HepG2 (cell line): ENCODE results near the gene MYH7. TPM values are rescaled to one million over a fixed set of nuclear protein-coding genes. Genes with fewer than 3 reads are reported as not detected.

Experiments
- ELF3 ChIP-seq: IDR thresholded peaks from 2 replicates; pipeline ENCODE4 v1.6.1; 2016; ENCODE audit warnings: missing genetic modification reagents, missing compliant biosample characterization
- NFE2 ChIP-seq: sonication (generic); formaldehyde crosslinking; IDR thresholded peaks from 2 replicates; pipeline ENCODE4 v1.4.0; 2020; ENCODE audit warnings: missing genetic modification reagents
- SMAD9 ChIP-seq: sonication (generic); formaldehyde crosslinking; IDR thresholded peaks from 2 replicates; pipeline ENCODE4 v1.5.1; 2020; ENCODE audit warnings: mild to moderate bottlenecking, missing genetic modification reagents
- ZFP41 ChIP-seq: sonication (generic); formaldehyde crosslinking; IDR thresholded peaks from 2 replicates; pipeline ENCODE4 v1.4.0; 2020; ENCODE audit warnings: mild to moderate bottlenecking, missing genetic modification reagents, borderline replicate concordance
- ZMYM3 ChIP-seq: sonication (generic); formaldehyde crosslinking; IDR thresholded peaks from 2 replicates; pipeline ENCODE4 v1.5.1; 2020; ENCODE audit warnings: mild to moderate bottlenecking, missing genetic modification reagents
- ZNF136 ChIP-seq: sonication (generic); formaldehyde crosslinking; IDR thresholded peaks from 2 replicates; pipeline ENCODE4 v1.8.1; 2022; ENCODE audit warnings: low read depth, mild to moderate bottlenecking, moderate library complexity, missing genetic modification reagents
- ZNF282 ChIP-seq: fragments of 450-650 bp; IDR thresholded peaks from 2 replicates; pipeline ENCODE4 v1.6.1; 2018; ENCODE audit not compliant: partially characterized antibody
- ZNF747 ChIP-seq: sonication (generic); formaldehyde crosslinking; IDR thresholded peaks from 2 replicates; pipeline ENCODE4 v1.8.1; 2023; ENCODE audit warnings: missing genetic modification reagents, mild to moderate bottlenecking, borderline replicate concordance
- polyA plus RNA-seq, 8 experiments: library from polyadenylated mRNA; depleted of rRNA in 3 of 8; stranded (reverse) in 7 of 8; unstranded in 1 of 8; fragments of >200 nt; fragmentation: Illumina TruSeq in 4 of 8; extraction: Trizol in 4 of 8; gene quantifications; 2 replicates each; pipeline versions ENCODE4 v1.2.1 to v1.2.3, GENCODE V29; 2011 to 2016; ENCODE audit warnings: low read depth in 4 of 8, missing spikeins in 1 of 8, mixed read lengths in 1 of 8; ENCODE audit not compliant: insufficient read depth in 1 of 8
- total RNA-seq, 5 experiments: library from RNA; depleted of rRNA; stranded (reverse); fragments of >200 nt; fragmentation: Illumina TruSeq; extraction: Trizol; gene quantifications; 2 replicates each; pipeline ENCODE4 v1.2.3, GENCODE V29; 2016; ENCODE audit warnings: low read depth in 1 of 5
- TF ChIP-seq, protein P1 (sequence below): sonication (generic); formaldehyde crosslinking; IDR thresholded peaks from 2 replicates; pipeline ENCODE4 v1.9.0; 2021; ENCODE audit warnings: missing genetic modification reagents, borderline replicate concordance
- TF ChIP-seq, protein P2 (sequence below): sonication (generic); formaldehyde crosslinking; IDR thresholded peaks from 2 replicates; pipeline ENCODE4 v1.8.0; 2023; ENCODE audit warnings: mild to moderate bottlenecking, missing genetic modification reagents
- TF ChIP-seq, protein P3 (sequence below): sonication (generic); formaldehyde crosslinking; IDR thresholded peaks from 2 replicates; pipeline ENCODE4 v1.8.0; 2022; ENCODE audit warnings: mild to moderate bottlenecking, missing genetic modification reagents

Gene MYH7
- total and polyA plus RNA-seq, 2 of the 13 experiments (the other 11 are each of a cell fraction or from before 2014, with no cell fraction given): 0.04 TPM; not detected in 1

DNA sequence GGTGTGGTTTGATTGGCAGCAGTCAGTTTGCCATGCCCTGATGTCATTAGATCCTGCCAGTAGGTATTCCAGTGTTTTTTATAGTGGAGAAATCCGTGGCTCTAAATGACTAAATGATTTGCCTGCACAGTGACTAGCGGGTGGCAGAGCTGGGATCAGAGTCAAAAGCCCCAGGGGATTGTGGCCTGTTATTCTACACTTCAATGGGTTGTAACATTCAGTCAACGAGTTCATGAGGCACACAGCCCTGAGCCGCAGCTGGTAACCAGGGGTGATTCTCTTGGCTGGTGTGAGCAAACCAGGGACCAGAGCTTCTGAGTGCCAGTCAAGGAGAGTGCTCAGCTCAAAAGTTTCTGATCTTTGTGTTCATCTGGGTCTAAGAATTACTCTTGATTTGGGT lies 29.2 kb downstream of the MYH7 start (continued):
- TF ChIP-seq, protein P1, sequence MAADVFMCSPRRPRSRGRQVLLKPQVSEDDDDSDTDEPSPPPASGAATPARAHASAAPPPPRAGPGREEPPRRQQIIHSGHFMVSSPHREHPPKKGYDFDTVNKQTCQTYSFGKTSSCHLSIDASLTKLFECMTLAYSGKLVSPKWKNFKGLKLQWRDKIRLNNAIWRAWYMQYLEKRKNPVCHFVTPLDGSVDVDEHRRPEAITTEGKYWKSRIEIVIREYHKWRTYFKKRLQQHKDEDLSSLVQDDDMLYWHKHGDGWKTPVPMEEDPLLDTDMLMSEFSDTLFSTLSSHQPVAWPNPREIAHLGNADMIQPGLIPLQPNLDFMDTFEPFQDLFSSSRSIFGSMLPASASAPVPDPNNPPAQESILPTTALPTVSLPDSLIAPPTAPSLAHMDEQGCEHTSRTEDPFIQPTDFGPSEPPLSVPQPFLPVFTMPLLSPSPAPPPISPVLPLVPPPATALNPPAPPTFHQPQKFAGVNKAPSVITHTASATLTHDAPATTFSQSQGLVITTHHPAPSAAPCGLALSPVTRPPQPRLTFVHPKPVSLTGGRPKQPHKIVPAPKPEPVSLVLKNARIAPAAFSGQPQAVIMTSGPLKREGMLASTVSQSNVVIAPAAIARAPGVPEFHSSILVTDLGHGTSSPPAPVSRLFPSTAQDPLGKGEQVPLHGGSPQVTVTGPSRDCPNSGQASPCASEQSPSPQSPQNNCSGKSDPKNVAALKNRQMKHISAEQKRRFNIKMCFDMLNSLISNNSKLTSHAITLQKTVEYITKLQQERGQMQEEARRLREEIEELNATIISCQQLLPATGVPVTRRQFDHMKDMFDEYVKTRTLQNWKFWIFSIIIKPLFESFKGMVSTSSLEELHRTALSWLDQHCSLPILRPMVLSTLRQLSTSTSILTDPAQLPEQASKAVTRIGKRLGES (CRISPR knock-in tag): no peak
- TF ChIP-seq ZNF747 (CRISPR knock-in tag) (no peak), SMAD9 (CRISPR knock-in tag) (no peak), ZNF282 (no peak), NFE2 (CRISPR knock-in tag) (no peak), ELF3 (CRISPR knock-in tag) (no peak), ZNF136 (no peak), ZMYM3 (CRISPR knock-in tag) (no peak), ZFP41 (no peak)
- TF ChIP-seq, protein P2, sequence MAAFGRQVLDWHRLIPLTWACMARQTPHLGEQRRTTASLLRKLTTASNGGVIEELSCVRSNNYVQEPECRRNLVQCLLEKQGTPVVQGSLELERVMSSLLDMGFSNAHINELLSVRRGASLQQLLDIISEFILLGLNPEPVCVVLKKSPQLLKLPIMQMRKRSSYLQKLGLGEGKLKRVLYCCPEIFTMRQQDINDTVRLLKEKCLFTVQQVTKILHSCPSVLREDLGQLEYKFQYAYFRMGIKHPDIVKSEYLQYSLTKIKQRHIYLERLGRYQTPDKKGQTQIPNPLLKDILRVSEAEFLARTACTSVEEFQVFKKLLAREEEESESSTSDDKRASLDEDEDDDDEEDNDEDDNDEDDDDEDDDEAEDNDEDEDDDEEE: no peak
- TF ChIP-seq, protein P3, sequence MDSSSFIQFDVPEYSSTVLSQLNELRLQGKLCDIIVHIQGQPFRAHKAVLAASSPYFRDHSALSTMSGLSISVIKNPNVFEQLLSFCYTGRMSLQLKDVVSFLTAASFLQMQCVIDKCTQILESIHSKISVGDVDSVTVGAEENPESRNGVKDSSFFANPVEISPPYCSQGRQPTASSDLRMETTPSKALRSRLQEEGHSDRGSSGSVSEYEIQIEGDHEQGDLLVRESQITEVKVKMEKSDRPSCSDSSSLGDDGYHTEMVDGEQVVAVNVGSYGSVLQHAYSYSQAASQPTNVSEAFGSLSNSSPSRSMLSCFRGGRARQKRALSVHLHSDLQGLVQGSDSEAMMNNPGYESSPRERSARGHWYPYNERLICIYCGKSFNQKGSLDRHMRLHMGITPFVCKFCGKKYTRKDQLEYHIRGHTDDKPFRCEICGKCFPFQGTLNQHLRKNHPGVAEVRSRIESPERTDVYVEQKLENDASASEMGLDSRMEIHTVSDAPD (CRISPR knock-in tag): no peak
